HCT116 (cell line): ENCODE measurements around the gene MLANA.

ENCODE experiments used
- CBX3 ChIP-seq: IDR thresholded peaks from 2 replicates; pipeline ENCODE4 v1.6.1; 2012; ENCODE audit warnings: low read depth
- CTCF ChIP-seq, 3 experiments: fragments of 200-600 bp in 1 of 3; sonication (generic) in 1 of 3; IDR thresholded peaks in 2 of 3; conservative IDR thresholded peaks in 1 of 3; 2 replicates each; pipeline ENCODE4 v1.5.1; 2012 to 2017; ENCODE audit warnings: low read depth in 2 of 3, low read length in 2 of 3, antibody characterized with exemption in 1 of 3, borderline replicate concordance in 1 of 3, control low read depth in 1 of 3, mild to moderate bottlenecking in 1 of 3, mixed read lengths in 1 of 3, mixed run types in 1 of 3, moderate library complexity in 1 of 3; ENCODE audit not compliant: insufficient read depth in 1 of 3
- EGR1 ChIP-seq: IDR thresholded peaks from 2 replicates; pipeline ENCODE4 v1.6.1; 2012; ENCODE audit warnings: low read depth
- EZH2 ChIP-seq: fragments of 200-600 bp; sonication (generic); IDR thresholded peaks from 2 replicates; pipeline ENCODE4 v1.6.1; 2017; ENCODE audit warnings: antibody characterized with exemption, mixed run types
- JUND ChIP-seq: IDR thresholded peaks from 2 replicates; pipeline ENCODE4 v1.6.1; 2012
- POLR2AphosphoS5 ChIP-seq: IDR thresholded peaks from 2 replicates; pipeline ENCODE4 v1.6.1; 2011; ENCODE audit warnings: mild to moderate bottlenecking, low read depth, low read length, moderate library complexity

GRCh38 chr9:5938449-5938848 lies 47.8 kb downstream of the MLANA start:
- TF ChIP-seq CBX3 = no peak
- TF ChIP-seq EZH2 = no peak
- TF ChIP-seq CTCF (IDR thresholded peaks at IDR 0.05 in 2 of 3, conservative IDR thresholded peaks at IDR 0.05 in 1 of 3; ENCODE audit: borderline replicate concordance in 1 of 3, insufficient read depth in 1 of 3, low read depth in 2 of 3, low read length in 2 of 3) = no peak
- no peak for TF ChIP-seq EGR1
- no peak for TF ChIP-seq JUND
- TF ChIP-seq POLR2AphosphoS5 = no peak
